ENCODE measurements around the gene VAV3.

VAV3 gene

GRCh38 chr1:107625405-107626029, 339.5 kb downstream of the VAV3 start:
- no peak for DNase-seq

GRCh38 chr1:107623431-107623830, 341.5 kb downstream of the VAV3 start:
- DNase-seq = no peak

- no peak for DNase-seq
Observed at GRCh38 chr1:107622966-107623365, 342.0 kb downstream of the VAV3 start.

GRCh38 chr1:107622535-107622934, 342.4 kb downstream of the VAV3 start:
- DNase-seq = no peak

GRCh38 chr1:107620753-107621152, 344.2 kb downstream of the VAV3 start:
- no peak for DNase-seq

GRCh38 chr1:107618539-107618938, 346.4 kb downstream of the VAV3 start:
- no peak for DNase-seq

GRCh38 chr1:107617921-107618320, 347.1 kb downstream of the VAV3 start:
- no peak for DNase-seq

GRCh38 chr1:107617456-107617855, 347.5 kb downstream of the VAV3 start:
- no peak for DNase-seq

- no peak for DNase-seq
Observed at GRCh38 chr1:107609808-107610207, 355.2 kb downstream of the VAV3 start.

GRCh38 chr1:107604825-107605224, 360.2 kb downstream of the VAV3 start:
- DNase-seq = no peak

GRCh38 chr1:107600607-107601160, 364.3 kb downstream of the VAV3 start:
- no peak for DNase-seq

GRCh38 chr1:107599220-107599619, 365.8 kb downstream of the VAV3 start:
- DNase-seq = no peak

GRCh38 chr1:107597290-107597689, 367.7 kb downstream of the VAV3 start:
- DNase-seq = no peak

- DNase-seq = no peak
Observed at GRCh38 chr1:107594536-107594935, 370.4 kb downstream of the VAV3 start.

GRCh38 chr1:107593501-107594209, 371.3 kb downstream of the VAV3 start:
- no peak for DNase-seq

GRCh38 chr1:107590900-107591622, 373.9 kb downstream of the VAV3 start:
- no peak for DNase-seq

GRCh38 chr1:107590087-107590486, 374.9 kb downstream of the VAV3 start:
- no peak for DNase-seq

- DNase-seq = no peak
Observed at GRCh38 chr1:107588321-107588720, 376.7 kb downstream of the VAV3 start.

- DNase-seq = no peak
Observed at GRCh38 chr1:107575226-107575625, 389.8 kb downstream of the VAV3 start.

- no peak for DNase-seq
Observed at GRCh38 chr1:107574044-107574443, 390.9 kb downstream of the VAV3 start.

GRCh38 chr1:107572674-107573211, 392.2 kb downstream of the VAV3 start:
- DNase-seq = no peak

GRCh38 chr1:107570768-107571167, 394.2 kb downstream of the VAV3 start:
- no peak for DNase-seq

- no peak for DNase-seq
Observed at GRCh38 chr1:107563441-107563840, 401.5 kb downstream of the VAV3 start.

- no peak for DNase-seq
Observed at GRCh38 chr1:107559881-107560280, 405.1 kb downstream of the VAV3 start.
